Fibroblast of mammary gland (primary cell): ENCODE measurements around the gene TUNAR.

ENCODE experiments used
- DNase-seq: peaks from one replicate; pipeline ENCODE4 v3.0.0-alpha.2; 2010; ENCODE audit warnings: low read depth
- H3K4me3 ChIP-seq: 2 replicates; pipeline ENCODE4 v1.5.1; 2011; ENCODE audit warnings: low read depth, mild to moderate bottlenecking, low read length, moderate library complexity; ENCODE audit not compliant: control insufficient read depth
- TF ChIP-seq, protein P1 (sequence below): conservative IDR thresholded peaks from 2 replicates; pipeline ENCODE4 v1.5.1; 2011; ENCODE audit warnings: low read depth, low read length, inconsistent platforms; ENCODE audit not compliant: control insufficient read depth, insufficient read depth

Gene TUNAR

GRCh38 chr14:95884377-95884776, 7.7 kb downstream of the TUNAR start:
- no peak overlapping the region for H3K4me3 ChIP-seq
- DNase-seq: no peak
- TF ChIP-seq, protein P1, sequence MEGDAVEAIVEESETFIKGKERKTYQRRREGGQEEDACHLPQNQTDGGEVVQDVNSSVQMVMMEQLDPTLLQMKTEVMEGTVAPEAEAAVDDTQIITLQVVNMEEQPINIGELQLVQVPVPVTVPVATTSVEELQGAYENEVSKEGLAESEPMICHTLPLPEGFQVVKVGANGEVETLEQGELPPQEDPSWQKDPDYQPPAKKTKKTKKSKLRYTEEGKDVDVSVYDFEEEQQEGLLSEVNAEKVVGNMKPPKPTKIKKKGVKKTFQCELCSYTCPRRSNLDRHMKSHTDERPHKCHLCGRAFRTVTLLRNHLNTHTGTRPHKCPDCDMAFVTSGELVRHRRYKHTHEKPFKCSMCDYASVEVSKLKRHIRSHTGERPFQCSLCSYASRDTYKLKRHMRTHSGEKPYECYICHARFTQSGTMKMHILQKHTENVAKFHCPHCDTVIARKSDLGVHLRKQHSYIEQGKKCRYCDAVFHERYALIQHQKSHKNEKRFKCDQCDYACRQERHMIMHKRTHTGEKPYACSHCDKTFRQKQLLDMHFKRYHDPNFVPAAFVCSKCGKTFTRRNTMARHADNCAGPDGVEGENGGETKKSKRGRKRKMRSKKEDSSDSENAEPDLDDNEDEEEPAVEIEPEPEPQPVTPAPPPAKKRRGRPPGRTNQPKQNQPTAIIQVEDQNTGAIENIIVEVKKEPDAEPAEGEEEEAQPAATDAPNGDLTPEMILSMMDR: no peak

- no peak for DNase-seq
- TF ChIP-seq, protein P1: no peak
- H3K4me3 ChIP-seq: no peak overlapping the region
Measured at GRCh38 chr14:95885278-95885677, 8.6 kb downstream of the TUNAR start.

DNA sequence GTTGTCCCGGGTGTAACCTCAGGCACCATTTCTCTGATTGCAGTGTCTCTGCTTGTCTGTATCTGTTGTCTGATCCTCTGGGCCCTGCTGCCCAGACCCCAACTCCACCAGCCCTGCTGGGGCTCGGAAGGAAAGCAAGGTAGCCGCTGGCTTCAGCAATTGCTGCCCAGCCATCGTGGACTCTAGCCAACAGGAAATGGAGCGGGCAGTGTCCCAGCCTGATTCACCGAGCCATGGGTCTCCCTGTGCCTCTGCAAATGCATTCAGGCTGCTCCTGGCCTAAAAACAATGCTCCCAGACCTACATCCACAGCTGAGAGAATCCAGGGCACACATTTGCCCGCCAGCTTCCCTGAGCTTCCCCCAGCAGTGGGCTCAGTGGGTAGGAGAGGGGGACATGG, 9.2 kb downstream of the TUNAR start:
- TF ChIP-seq, protein P1: no peak
- H3K4me3 ChIP-seq: no peak overlapping the region

DNA sequence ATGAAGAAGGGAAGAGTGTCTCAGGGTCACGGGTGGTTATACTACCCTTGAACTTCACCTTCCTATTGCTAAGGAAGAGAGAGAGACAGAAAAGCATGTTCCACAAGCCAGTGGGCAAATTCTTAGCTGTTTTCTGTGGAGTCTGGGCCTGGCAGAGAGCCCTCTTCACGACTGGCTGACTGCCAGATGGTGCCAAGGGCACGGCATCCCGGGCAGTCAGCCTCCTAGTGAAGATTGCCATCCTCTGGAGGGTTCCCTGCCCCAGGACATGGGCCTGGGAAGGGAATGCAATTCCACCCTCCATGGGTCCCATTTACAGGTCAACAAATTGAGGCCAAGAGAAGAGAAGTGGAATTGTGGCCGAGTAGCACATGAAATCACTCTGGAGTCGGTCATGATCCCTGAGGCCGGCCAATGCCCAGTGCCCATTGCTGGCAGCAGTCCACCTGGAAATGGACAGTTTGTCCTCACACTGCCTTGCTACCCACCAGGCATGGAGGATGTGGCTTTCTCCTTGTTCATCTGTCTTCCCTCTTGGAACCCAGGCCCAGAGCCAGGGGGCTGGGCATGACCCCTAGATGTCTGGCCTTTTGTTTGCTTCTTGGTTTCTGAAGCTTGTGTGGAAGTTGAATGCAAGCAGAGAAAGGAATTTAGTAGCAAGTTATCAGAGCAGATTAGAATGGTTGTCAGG, 9.9 kb downstream of the TUNAR start:
- DNase-seq: no peak
- no peak overlapping the region for H3K4me3 ChIP-seq
- TF ChIP-seq, protein P1: no peak

More for the DNA sequence above, 9.2 kb downstream of the TUNAR start:
- no peak for DNase-seq

GRCh38 chr14:95887351-95887750, 10.7 kb downstream of the TUNAR start:
- no peak overlapping the region for H3K4me3 ChIP-seq
- no peak for DNase-seq
- TF ChIP-seq, protein P1: no peak

DNA sequence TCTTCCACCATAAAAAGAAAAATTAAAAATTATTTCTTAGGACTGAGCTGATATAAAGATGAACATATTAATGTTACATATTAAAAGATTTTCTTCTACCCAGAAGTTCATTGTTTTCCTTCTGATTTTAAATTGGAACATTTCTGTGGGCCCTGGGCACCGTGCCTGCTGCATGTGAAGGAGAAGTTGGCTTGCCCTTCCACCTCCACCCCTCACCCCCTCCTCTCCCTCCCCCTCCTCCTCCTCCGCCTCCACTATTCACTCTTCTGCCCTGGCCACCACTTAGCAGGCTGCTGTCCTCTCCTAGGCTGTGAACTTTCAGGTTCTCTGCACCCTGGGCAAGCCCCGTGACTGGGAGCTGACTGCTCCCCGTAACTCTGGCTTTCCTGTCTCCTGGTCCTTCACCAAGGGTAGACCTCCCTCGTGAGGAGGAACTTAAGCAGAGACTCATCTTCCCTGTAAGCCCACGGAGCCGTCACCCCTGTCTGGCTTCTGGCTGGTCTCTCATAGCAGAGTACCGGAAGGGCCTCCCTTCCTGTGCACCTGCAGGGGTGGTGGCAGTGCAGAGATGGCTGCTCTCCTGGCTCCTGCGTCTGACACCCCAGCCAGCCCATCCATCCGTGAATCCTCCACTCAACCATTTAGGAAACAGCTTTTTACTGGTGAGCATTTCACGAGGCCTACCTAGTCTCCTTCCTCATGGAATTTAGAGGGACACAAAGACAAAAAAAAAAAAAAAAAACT, 12.8 kb downstream of the TUNAR start:
- no peak for DNase-seq
- no peak overlapping the region for H3K4me3 ChIP-seq
- TF ChIP-seq, protein P1: no peak

DNA sequence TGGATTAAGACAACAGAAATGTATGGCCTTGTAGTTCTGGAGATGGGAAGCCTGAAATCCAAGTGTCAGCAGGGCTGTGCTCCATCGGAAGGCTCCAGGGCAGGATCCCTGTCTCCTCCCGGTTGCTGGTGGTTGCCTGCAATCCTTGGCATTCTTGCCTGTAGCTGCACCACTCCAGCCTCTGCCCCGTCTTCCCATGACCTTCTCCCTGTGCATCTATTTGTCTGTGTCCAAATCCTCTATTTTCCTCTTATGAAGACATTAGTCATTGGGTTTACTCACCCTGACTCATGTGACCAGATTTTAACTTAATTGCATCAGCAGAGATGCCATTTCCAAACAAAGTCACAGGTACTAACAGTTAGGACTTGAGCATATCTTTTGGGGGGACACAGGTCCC, 15.1 kb downstream of the TUNAR start:
- H3K4me3 ChIP-seq: no peak overlapping the region
- TF ChIP-seq, protein P1: no peak
- DNase-seq: peak; percentile 85
